ENCODE measurements around the gene GPR35. TPM values are rescaled to one million over a fixed set of nuclear protein-coding genes. Genes with fewer than 3 reads are reported as not detected.
"Not testable (repeated sequence)": the region's sequence is repeated elsewhere in the genome, so short reads cannot be mapped to it uniquely, and the experiment has no call there.

The GPR35 gene
- total and polyA plus RNA-seq, 2 donors (not counting 3 experiments of a cell fraction or from before 2014, with no cell fraction given) = 0.18 to 0.33 TPM

GRCh38 chr2:240615820-240616547 is 9.3 kb upstream of the GPR35 start:
- H3K36me3 ChIP-seq (ENCODE audit: control insufficient read depth in 2 of 2, extremely low read depth in 1 of 2, insufficient read depth in 2 of 2, low read length in 2 of 2) = no peaks in the 10 kb centered on the region
- FAIRE-seq (no peak), DNase-seq (ENCODE audit: low read depth, low spot score) (no peak)
- H3K4me1 ChIP-seq (ENCODE audit: control insufficient read depth, extremely low read depth, insufficient read depth, low read length) = no peaks in the 10 kb centered on the region
- H3K27ac ChIP-seq (ENCODE audit: insufficient read depth, low read depth, low read length) = no peak overlapping the region
- H3K27me3 ChIP-seq (ENCODE audit: control insufficient read depth in 2 of 2, insufficient read depth in 2 of 2, low read length in 2 of 2) = no peaks in the 10 kb centered on the region
- no peak overlapping the region for H2AFZ ChIP-seq (ENCODE audit: low read depth, low read length)
- H3K9me1 ChIP-seq (replicated peaks; ENCODE audit: control insufficient read depth, extremely low read depth, insufficient read depth, low read length) = no peaks in the 10 kb centered on the region
- H4K20me1 ChIP-seq (replicated peaks; ENCODE audit: control insufficient read depth, extremely low read depth, insufficient read depth, low read length) = no peaks in the 10 kb centered on the region
- H3K4me3 ChIP-seq (replicated peaks in 1 of 3; ENCODE audit: insufficient read depth in 1 of 3, low read depth in 1 of 3, low read length in 3 of 3) = no peak overlapping the region
- TF ChIP-seq FOS (IDR thresholded peaks at IDR 0.05; ENCODE audit: borderline replicate concordance, insufficient read depth, low read length) (no peak), POLR2AphosphoS5 (IDR thresholded peaks at IDR 0.05; ENCODE audit: insufficient read depth, low read depth, low read length) (no peak), MAX (IDR thresholded peaks at IDR 0.05; ENCODE audit: insufficient read depth, insufficient read length) (no peak), EZH2 (IDR thresholded peaks at IDR 0.05; ENCODE audit: borderline replicate concordance, low read depth, low read length, severe bottlenecking) (no peak), JUN (IDR thresholded peaks at IDR 0.05; ENCODE audit: borderline replicate concordance, insufficient read depth, insufficient read length, low read depth) (no peak), GATA2 (IDR thresholded peaks at IDR 0.05; ENCODE audit: insufficient read depth, insufficient read length, low read depth, low read length) (no peak), CTCF (IDR thresholded peaks at IDR 0.05; ENCODE audit: extremely low read depth in 1 of 2, insufficient read depth in 1 of 2, low read depth in 1 of 2, low read length in 2 of 2) (no peak), POLR2A (IDR thresholded peaks at IDR 0.05; ENCODE audit: low read depth, low read length) (no peak), MYC (IDR thresholded peaks at IDR 0.05; ENCODE audit: low read depth, low read length) (no peak)
- intact Hi-C loops (cut with micrococcal nuclease) = loop anchor here (5.0 kb wide), 1 partner anchor 41 kb away; no protein-coding TSS in a partner anchor
- no TSS peak for BruUV-seq (replicated peaks)
- ChIA-PET CTCF (no interaction called here), POLR2A (no interaction called here)
- dilution Hi-C loops (cut with MboI; ENCODE audit: extremely low pct_ligation_motif_present, low sequenced_read_pairs) = no loop called here
- H3K9me3 ChIP-seq (replicated peaks; ENCODE audit: control insufficient read depth, insufficient read depth, low read length) = no peaks in the 10 kb centered on the region
- no peak overlapping the region for H3K4me2 ChIP-seq (ENCODE audit: insufficient read depth, low read length)
- no peaks in the 10 kb centered on the region for H3K79me2 ChIP-seq (ENCODE audit: control insufficient read depth, insufficient read depth, low read length)
- no peak overlapping the region for H3K9ac ChIP-seq (replicated peaks; ENCODE audit: extremely low read depth, insufficient read depth, low read length)

- H3K4me1 ChIP-seq (ENCODE audit: control insufficient read depth, extremely low read depth, insufficient read depth, low read length); H3K9me3 ChIP-seq (replicated peaks; ENCODE audit: control insufficient read depth, insufficient read depth, low read length); FAIRE-seq; H3K27me3 ChIP-seq (ENCODE audit: control insufficient read depth in 2 of 2, insufficient read depth in 2 of 2, low read length in 2 of 2); H3K9ac ChIP-seq (replicated peaks; ENCODE audit: extremely low read depth, insufficient read depth, low read length); H3K79me2 ChIP-seq (ENCODE audit: control insufficient read depth, insufficient read depth, low read length); POLR2A ChIA-PET; BruUV-seq (replicated peaks); H3K36me3 ChIP-seq (ENCODE audit: control insufficient read depth in 2 of 2, extremely low read depth in 1 of 2, insufficient read depth in 2 of 2, low read length in 2 of 2); H2AFZ ChIP-seq (ENCODE audit: low read depth, low read length); H3K4me2 ChIP-seq (ENCODE audit: insufficient read depth, low read length); H3K27ac ChIP-seq (ENCODE audit: insufficient read depth, low read depth, low read length); H3K9me1 ChIP-seq (replicated peaks; ENCODE audit: control insufficient read depth, extremely low read depth, insufficient read depth, low read length); DNase-seq (ENCODE audit: low read depth, low spot score); dilution Hi-C loops (cut with MboI; ENCODE audit: extremely low pct_ligation_motif_present, low sequenced_read_pairs); H3K4me3 ChIP-seq (replicated peaks in 1 of 3; ENCODE audit: insufficient read depth in 1 of 3, low read depth in 1 of 3, low read length in 3 of 3); H4K20me1 ChIP-seq (replicated peaks; ENCODE audit: control insufficient read depth, extremely low read depth, insufficient read depth, low read length): not testable (repeated sequence)
- intact Hi-C loops (cut with micrococcal nuclease) = loop anchor here (5.0 kb wide), 1 partner anchor 40 kb away; no protein-coding TSS in a partner anchor
- CTCF ChIA-PET = interaction anchor here (1.0 kb wide), 1 partner anchor 13 kb away, joined by 3 read pairs; no protein-coding TSS in a partner anchor
These were observed 8.2 kb upstream of the GPR35 start for GRCh38 chr2:240616860-240617666.

Measured in endothelial cell of umbilical vein (primary cell).